MCF 10A (cell line): ENCODE data around the gene SMIM32. TPM values are rescaled to one million over a fixed set of nuclear protein-coding genes. Genes with fewer than 3 reads are reported as not detected.

Experiments
- BruUV-seq: library from RNA; stranded (reverse); fragments of 400-500 nt; replicated peaks from 2 replicates; lab custom pipeline; 2021; lab: Mats Ljungman, UMichigan
- CTCF ChIA-PET: fragments of 300-600 bp; sonication (Branson Sonifier 250); formaldehyde crosslinking; extraction: SDS; loops from one replicate; lab custom pipeline; 2021; ENCODE audit warnings: antibody characterized with exemption, inconsistent platforms; lab: Yijun Ruan, JAX
- POLR2A ChIA-PET: fragments of 300-600, 350-650 bp; sonication (Branson Sonifier 250); formaldehyde crosslinking; extraction: SDS; loops from one replicate; lab custom pipeline; 2020; ENCODE audit warnings: antibody characterized with exemption, inconsistent platforms; lab: Yijun Ruan, JAX
- DNase-seq: peaks from one replicate; pipeline ENCODE4 v3.0.0-alpha.2; 2018; ENCODE audit not compliant: unreplicated experiment
- H3K27ac Mint-ChIP-seq: one replicate; pipeline ENCODE4 v1.8.0; 2022; ENCODE audit warnings: mild to moderate bottlenecking, low read depth, mixed read lengths; ENCODE audit not compliant: unreplicated experiment
- H3K27me3 Mint-ChIP-seq: one replicate; pipeline ENCODE4 v1.8.0; 2022; ENCODE audit warnings: mixed read lengths; ENCODE audit not compliant: insufficient read depth, unreplicated experiment
- H3K36me3 Mint-ChIP-seq: one replicate; pipeline ENCODE4 v1.8.0; 2022; ENCODE audit warnings: mild to moderate bottlenecking, moderate library complexity, mixed read lengths; ENCODE audit not compliant: insufficient read depth, unreplicated experiment
- H3K4me1 Mint-ChIP-seq: one replicate; pipeline ENCODE4 v1.8.0; 2022; ENCODE audit warnings: mixed read lengths; ENCODE audit not compliant: insufficient read depth, unreplicated experiment
- H3K4me3 Mint-ChIP-seq: one replicate; pipeline ENCODE4 v1.8.0; 2022; ENCODE audit warnings: mild to moderate bottlenecking, moderate library complexity, mixed read lengths; ENCODE audit not compliant: unreplicated experiment
- H3K9me3 Mint-ChIP-seq: one replicate; pipeline ENCODE4 v1.8.0; 2022; ENCODE audit warnings: mixed read lengths; ENCODE audit not compliant: unreplicated experiment
- intact Hi-C: fragments of 100-400 bp; cut with micrococcal nuclease; formaldehyde crosslinking; loops from 2 replicates; pipeline ENCODE4 v1.14.1; 2022
- total RNA-seq: library from RNA; stranded (reverse); gene quantifications from 2 replicates; pipeline ENCODE4 v1.2.3, GENCODE V29; 2022
- TF ChIP-seq, protein P1 (sequence below): fragments of 200-600 bp; IDR thresholded peaks from one replicate; pipeline ENCODE4 v1.8.0; 2022; ENCODE audit warnings: antibody characterized with exemption, mild to moderate bottlenecking; ENCODE audit not compliant: unreplicated experiment

The SMIM32 gene
- total RNA-seq, 1 experiment from 2014 or later = not detected

GRCh38 chr5:136185974-136186665 lies 6.8 kb downstream of the SMIM32 start:
- H3K36me3 Mint-ChIP-seq = peaks cover 38% of the 10 kb centered on the region
- intact Hi-C loops = no loop called here
- H3K4me3 Mint-ChIP-seq = no peak overlapping the region
- POLR2A ChIA-PET = interaction anchor here (0.6 to 1.5 kb wide), 3 partner anchors 9 to 44 kb away, joined by 3 to 4 read pairs (median 3); no protein-coding TSS in a partner anchor
- no peaks in the 10 kb centered on the region for H3K9me3 Mint-ChIP-seq
- DNase-seq = no peak
- no peaks in the 10 kb centered on the region for H3K4me1 Mint-ChIP-seq
- H3K27ac Mint-ChIP-seq = no peak overlapping the region
- TF ChIP-seq, protein P1, sequence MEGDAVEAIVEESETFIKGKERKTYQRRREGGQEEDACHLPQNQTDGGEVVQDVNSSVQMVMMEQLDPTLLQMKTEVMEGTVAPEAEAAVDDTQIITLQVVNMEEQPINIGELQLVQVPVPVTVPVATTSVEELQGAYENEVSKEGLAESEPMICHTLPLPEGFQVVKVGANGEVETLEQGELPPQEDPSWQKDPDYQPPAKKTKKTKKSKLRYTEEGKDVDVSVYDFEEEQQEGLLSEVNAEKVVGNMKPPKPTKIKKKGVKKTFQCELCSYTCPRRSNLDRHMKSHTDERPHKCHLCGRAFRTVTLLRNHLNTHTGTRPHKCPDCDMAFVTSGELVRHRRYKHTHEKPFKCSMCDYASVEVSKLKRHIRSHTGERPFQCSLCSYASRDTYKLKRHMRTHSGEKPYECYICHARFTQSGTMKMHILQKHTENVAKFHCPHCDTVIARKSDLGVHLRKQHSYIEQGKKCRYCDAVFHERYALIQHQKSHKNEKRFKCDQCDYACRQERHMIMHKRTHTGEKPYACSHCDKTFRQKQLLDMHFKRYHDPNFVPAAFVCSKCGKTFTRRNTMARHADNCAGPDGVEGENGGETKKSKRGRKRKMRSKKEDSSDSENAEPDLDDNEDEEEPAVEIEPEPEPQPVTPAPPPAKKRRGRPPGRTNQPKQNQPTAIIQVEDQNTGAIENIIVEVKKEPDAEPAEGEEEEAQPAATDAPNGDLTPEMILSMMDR = no peak
- BruUV-seq = no TSS peak
- peaks cover 6% of the 10 kb centered on the region for H3K27me3 Mint-ChIP-seq
- CTCF ChIA-PET = interaction anchor here (0.6 to 4.8 kb wide), 6 partner anchors 11 to 1716 kb away, joined by 3 to 39 read pairs (median 8); no protein-coding TSS in a partner anchor

GRCh38 chr5:136182618-136183017 lies 10.3 kb downstream of the SMIM32 start:
- H3K4me1 Mint-ChIP-seq = no peaks in the 10 kb centered on the region
- no peaks in the 10 kb centered on the region for H3K9me3 Mint-ChIP-seq
- CTCF ChIA-PET = interaction anchor here (0.7 to 4.8 kb wide), 5 partner anchors 8 to 296 kb away, joined by 3 to 39 read pairs (median 3); no protein-coding TSS in a partner anchor
- intact Hi-C loops = no loop called here
- DNase-seq = no peak
- TF ChIP-seq, protein P1 = no peak
- no peak overlapping the region for H3K4me3 Mint-ChIP-seq
- BruUV-seq = no TSS peak
- POLR2A ChIA-PET = interaction anchor here (0.6 to 0.7 kb wide), 2 partner anchors 9 to 537 kb away, joined by 3 read pairs; no protein-coding TSS in a partner anchor
- H3K27me3 Mint-ChIP-seq = no peaks in the 10 kb centered on the region
- no peak overlapping the region for H3K27ac Mint-ChIP-seq
- peaks cover 55% of the 10 kb centered on the region for H3K36me3 Mint-ChIP-seq

GRCh38 chr5:136174021-136174659 lies 18.8 kb downstream of the SMIM32 start:
- Mint-ChIP-seq H3K9me3 (no peaks in the 10 kb centered on the region), H3K36me3 (peaks cover 84% of the 10 kb centered on the region), H3K27ac (no peak overlapping the region), H3K4me1 (peaks cover 4% of the 10 kb centered on the region), H3K27me3 (no peaks in the 10 kb centered on the region), H3K4me3 (no peak overlapping the region)
- intact Hi-C loops = loop anchor here (1.0 to 2.0 kb wide), 5 partner anchors 41 to 287 kb away; partner anchors contain the start of gene SMAD5
- CTCF ChIA-PET = interaction anchor here (0.6 to 6.4 kb wide), 78 partner anchors 10 to 708 kb away, joined by 3 to 68 read pairs (median 5); partner anchors contain the start of genes LECT2 and SMAD5
- POLR2A ChIA-PET = interaction anchor here (0.7 to 1.7 kb wide), 8 partner anchors 33 to 167 kb away, joined by 3 to 5 read pairs (median 3); no protein-coding TSS in a partner anchor
- TF ChIP-seq, protein P1 = peak; percentile 91
- DNase-seq = peak; percentile 69
- no TSS peak for BruUV-seq

DNA sequence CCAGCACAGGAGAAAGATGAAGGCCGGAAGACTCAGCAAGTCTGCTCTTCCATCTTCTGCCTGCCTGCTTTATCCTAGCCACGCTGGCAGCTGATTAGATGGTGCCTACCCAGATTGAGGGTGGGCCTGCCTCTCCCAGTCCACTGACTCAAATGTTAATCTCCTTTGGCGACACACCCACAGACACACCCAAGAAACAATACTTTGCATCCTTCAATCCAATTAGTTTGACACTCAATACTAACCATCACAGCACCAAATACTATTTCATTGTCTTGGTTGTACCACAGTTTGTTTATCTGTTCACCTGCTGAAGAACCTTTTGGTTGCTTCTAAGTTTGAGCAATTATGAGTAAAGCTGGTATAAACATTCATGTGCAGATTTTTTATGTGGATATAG lies 23.7 kb downstream of the SMIM32 start:
- DNase-seq = no peak
- Mint-ChIP-seq H3K36me3 (peaks cover 91% of the 10 kb centered on the region), H3K4me3 (no peak overlapping the region), H3K9me3 (no peaks in the 10 kb centered on the region), H3K27me3 (no peaks in the 10 kb centered on the region), H3K27ac (no peak overlapping the region), H3K4me1 (peaks cover 19% of the 10 kb centered on the region)
- BruUV-seq = no TSS peak
- TF ChIP-seq, protein P1 = no peak
- CTCF ChIA-PET = interaction anchor here (0.8 to 1.8 kb wide), 2 partner anchors 37 to 224 kb away, joined by 3 read pairs; partner anchors contain the start of gene SMAD5
- POLR2A ChIA-PET = no interaction called here
- intact Hi-C loops = no loop called here
